NCI-H1417 treated with DMSO at 0.1 percent for 48 hours (cell line): ENCODE data around the gene COL17A1.

ENCODE experiments used
- DNase-seq: peaks from one replicate; lab custom pipeline; 2025; lab: John Stamatoyannopoulos, UW

COL17A1 gene

GRCh38 chr10:104085801-104086400 is at the start of gene COL17A1:
COL17A1 (minus strand) TSS chr10:104085880; CDS start chr10:104080673, 5,207 bp downstream.
- no peak for DNase-seq

GRCh38 chr10:104130041-104130440 is 44.4 kb upstream of the COL17A1 start:
- DNase-seq: no peak

GRCh38 chr10:104128214-104128613 is 42.5 kb upstream of the COL17A1 start:
- no peak for DNase-seq

- DNase-seq: no peak
Observed at GRCh38 chr10:104127411-104127810, 41.7 kb upstream of the COL17A1 start.

GRCh38 chr10:104123397-104123796 is 37.7 kb upstream of the COL17A1 start:
- no peak for DNase-seq

GRCh38 chr10:104122225-104123107 is 36.8 kb upstream of the COL17A1 start:
- DNase-seq: no peak

- peak; percentile 97 for DNase-seq
Observed at GRCh38 chr10:104121485-104122224, 36.0 kb upstream of the COL17A1 start, which contains the start of gene SFR1. SFR1 (plus strand) TSS chr10:104122171; CDS start chr10:104122184, 13 bp downstream.

- no peak for DNase-seq
Observed at GRCh38 chr10:104120903-104121484, 35.3 kb upstream of the COL17A1 start.

GRCh38 chr10:104120512-104120902 is 34.8 kb upstream of the COL17A1 start:
- no peak for DNase-seq

- DNase-seq: no peak
Observed at GRCh38 chr10:104119996-104120395, 34.3 kb upstream of the COL17A1 start.

GRCh38 chr10:104117839-104118323 is 32.2 kb upstream of the COL17A1 start:
- DNase-seq: no peak

- no peak for DNase-seq
Observed at GRCh38 chr10:104113376-104113956, 27.8 kb upstream of the COL17A1 start.

- no peak for DNase-seq
Observed at GRCh38 chr10:104109908-104110662, 24.4 kb upstream of the COL17A1 start.

- no peak for DNase-seq
Observed at GRCh38 chr10:104104926-104105325, 19.2 kb upstream of the COL17A1 start.

- no peak for DNase-seq
Observed at GRCh38 chr10:104104418-104104817, 18.7 kb upstream of the COL17A1 start.

GRCh38 chr10:104103956-104104355 is 18.3 kb upstream of the COL17A1 start:
- no peak for DNase-seq

GRCh38 chr10:104101902-104102301 is 16.2 kb upstream of the COL17A1 start:
- DNase-seq: no peak

GRCh38 chr10:104100795-104101194 is 15.1 kb upstream of the COL17A1 start:
- no peak for DNase-seq

- DNase-seq: no peak
Observed at GRCh38 chr10:104099941-104100340, 14.3 kb upstream of the COL17A1 start.

- DNase-seq: no peak
Observed at GRCh38 chr10:104099269-104099668, 13.6 kb upstream of the COL17A1 start.

- no peak for DNase-seq
Observed at GRCh38 chr10:104098358-104098925, 12.8 kb upstream of the COL17A1 start.
